Hematopoietic multipotent progenitor cell treated with erythropoietin and hydrocortisone succinate and interleukin-3 and kit ligand, for 15 days (in vitro differentiated cells): Measurements from ENCODE around the gene NARS2.
A peak's percentile ranks its signal among the peaks of the same experiment; 100 is the strongest.

Experiments
- DNase-seq: peaks from one replicate; pipeline ENCODE4 v3.0.0-alpha.2; 2015; ENCODE audit warnings: low spot score

NARS2 gene

DNA sequence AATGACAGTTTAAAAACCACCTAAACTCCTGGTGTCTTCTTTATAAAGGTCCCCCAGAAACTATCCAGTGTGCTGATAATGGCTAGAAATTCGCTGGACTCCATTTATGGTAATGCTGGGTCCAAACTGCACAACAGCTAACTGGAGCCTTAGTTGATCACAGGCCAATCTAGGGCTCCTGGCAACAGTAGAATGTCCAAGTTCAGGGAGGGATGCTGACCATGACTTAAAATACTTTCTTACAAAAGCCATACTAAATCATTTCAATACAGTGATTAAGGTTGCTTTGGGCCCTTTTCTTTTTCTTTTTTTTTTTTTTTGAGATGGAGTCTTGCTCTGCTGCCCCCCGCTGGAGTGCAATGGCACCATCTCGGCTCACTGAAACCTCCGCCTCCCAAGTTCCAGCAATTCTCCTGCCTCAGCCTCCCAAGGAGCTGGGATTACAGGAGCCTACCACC lies 142.6 kb downstream of the NARS2 start:
- no peak for DNase-seq

DNA sequence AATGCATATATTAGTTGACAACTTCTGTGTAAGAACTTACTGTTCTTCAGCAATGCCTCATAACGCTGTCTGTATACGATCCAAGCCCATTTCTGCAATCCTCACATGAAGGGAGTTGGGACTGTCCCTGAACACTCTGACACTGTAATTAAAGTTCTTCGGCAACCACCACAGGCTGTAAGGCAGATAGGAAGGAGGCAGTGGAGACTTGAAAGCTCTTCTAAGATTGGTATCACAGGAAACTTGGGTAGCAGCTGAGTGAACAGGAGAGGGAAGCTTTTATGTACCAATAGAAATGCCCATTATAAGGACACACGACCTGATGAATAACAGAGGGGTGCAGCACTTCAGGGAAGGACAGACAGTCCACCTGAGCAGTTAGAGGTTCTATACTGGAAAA lies 145.0 kb downstream of the NARS2 start:
- no peak for DNase-seq

DNA sequence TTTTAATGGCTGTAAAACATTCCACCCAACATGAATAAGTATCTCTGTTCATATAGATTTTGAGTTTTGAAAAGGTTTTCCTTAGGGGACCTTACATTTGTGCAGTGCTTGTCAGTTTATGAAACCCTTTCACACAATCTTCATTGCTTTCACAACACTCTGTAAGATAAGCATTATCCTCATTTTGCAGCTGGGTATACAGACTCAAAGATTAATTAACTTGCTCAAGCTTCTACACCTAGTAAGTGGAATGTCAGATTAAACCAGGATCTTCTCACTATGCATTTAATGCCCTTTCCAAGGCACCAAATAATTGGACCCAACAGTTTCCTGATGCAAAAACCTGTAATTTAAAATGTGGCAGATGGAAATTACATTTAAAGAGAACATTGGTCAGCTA lies 145.5 kb downstream of the NARS2 start:
- DNase-seq: no peak

DNA sequence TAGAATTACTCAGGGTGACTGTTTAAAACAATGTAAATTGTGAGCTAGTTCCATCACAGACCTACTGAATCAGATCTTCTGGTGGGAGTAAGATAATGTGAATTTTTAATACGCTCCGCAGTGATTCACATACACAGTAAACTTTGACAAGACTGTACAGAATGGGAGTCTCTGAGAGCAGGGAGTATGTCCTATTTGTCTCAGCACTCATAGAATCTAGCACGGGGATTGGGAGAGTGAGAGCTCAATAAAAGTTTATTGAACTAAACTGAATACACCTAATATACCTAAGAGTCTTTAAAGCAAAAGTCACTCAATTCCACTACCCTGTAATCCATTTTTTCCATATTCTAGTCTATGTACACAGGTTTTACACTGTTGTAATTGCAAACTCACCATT lies 145.9 kb downstream of the NARS2 start:
- DNase-seq: no peak

DNA sequence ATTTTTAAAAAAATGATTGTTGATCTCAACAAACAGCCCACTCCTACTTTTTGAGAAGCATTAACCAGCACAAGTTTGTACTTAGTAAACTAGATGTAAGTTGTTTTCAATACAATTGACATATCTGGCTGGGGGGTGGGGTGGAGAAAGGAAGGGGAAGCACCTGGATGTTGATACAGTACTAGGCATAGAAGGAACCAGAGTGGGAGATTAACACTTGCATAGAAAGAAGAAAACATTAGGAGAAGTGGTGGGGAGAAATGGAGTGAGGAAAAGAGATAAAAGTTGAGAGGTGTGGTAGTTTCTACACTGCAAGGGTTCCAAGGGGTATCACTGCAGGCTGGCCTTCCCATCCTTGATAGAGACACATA lies 146.4 kb downstream of the NARS2 start:
- DNase-seq: no peak

GRCh38 chr11:78427615-78428265 lies 146.9 kb downstream of the NARS2 start:
- DNase-seq: no peak

- DNase-seq: no peak
These were observed 147.8 kb downstream of the NARS2 start for GRCh38 chr11:78426845-78427244.

GRCh38 chr11:78425399-78426070 lies 149.1 kb downstream of the NARS2 start:
- DNase-seq: no peak

DNA sequence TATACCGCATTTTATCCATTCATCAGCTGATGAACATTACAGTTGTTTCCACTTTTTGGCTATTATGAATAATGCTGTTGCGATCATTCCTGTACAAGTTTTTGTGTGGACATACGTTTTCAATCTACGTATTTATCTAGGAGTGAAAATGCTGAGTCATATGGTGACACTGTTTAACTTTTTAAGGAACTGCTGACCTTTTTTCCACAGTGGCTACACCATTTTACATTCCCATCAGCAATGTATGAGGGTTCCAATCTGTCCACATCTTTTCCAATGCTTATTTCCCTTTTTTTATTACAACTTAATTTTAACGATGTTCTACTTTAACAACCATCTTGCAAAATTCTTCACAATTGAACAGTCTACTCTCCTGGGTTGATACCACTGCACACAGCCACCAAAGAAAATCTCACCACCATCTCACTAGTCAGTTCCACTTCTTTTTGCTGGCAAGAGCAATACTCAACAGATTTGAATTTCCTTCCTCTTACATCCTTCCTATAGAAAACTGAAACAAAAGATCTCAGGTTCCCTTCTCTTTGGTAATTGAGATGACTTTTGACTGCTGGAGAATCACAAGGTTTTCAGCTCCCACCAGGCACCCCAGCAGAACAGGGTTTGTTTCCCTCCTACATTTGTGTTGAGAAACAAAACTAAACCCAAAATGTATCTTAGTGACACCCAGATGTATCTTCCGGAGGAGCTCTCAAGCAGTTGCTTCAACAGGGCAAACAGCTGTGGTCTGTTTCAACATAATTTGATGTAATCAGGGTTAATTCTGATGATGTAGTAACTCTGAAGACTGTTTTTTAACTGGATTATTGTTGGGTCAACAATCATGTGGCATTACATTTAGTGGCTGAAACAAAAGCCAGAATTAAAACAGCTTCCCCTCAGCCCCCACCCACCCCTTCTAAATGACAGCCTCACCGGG lies 150.1 kb downstream of the NARS2 start:
- no peak for DNase-seq

GRCh38 chr11:78423241-78423640 lies 151.4 kb downstream of the NARS2 start:
- DNase-seq: no peak

GRCh38 chr11:78420796-78421209 lies 153.9 kb downstream of the NARS2 start:
- DNase-seq: no peak

GRCh38 chr11:78420255-78420764 lies 154.4 kb downstream of the NARS2 start:
- DNase-seq: peak; percentile 10

- DNase-seq: no peak
These were observed 155.3 kb downstream of the NARS2 start for GRCh38 chr11:78419327-78419726.

- no peak for DNase-seq
These were observed 156.0 kb downstream of the NARS2 start for GRCh38 chr11:78418584-78419211.

DNA sequence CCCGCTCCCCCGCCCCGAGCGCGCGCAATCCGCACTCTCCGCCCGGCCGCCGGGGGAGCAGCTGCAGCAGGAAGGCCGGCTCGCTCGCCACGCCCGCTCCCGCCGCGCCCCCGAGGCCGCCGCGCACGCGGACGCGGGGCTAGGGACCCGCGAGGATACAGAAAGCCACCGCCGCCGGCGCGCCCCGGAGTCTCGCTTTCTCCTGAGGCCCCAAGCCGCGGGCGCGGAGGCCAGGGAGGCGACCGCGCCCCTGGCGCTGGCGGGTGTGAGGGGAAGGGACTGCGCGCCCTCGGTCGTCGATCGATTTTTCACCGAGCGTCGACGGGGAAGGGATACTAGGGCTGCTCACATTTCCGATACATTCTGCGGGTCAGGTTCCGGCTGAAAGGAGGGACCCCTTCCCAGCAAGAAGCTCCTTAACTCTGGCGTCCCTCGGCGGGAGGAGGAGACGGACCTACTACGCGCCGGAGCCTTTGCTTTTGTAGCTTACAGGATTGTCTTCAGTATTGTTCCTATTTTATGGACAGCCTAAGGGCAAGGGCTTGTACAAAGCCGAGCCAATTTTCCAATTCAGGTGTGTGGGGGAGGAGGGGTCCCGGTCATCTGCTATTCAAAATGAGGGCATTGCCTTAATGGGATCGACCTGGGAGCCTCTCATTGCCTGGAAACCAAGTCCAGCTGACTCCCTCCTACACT lies 156.6 kb downstream of the NARS2 start:
- peak; percentile 39 for DNase-seq

- no peak for DNase-seq
These were observed 157.3 kb downstream of the NARS2 start, which contains the start of gene GAB2 for GRCh38 chr11:78417175-78417887. Gene GAB2 (minus strand): TSS chr11:78417820. CDS start chr11:78417720, 100 bp downstream.

DNA sequence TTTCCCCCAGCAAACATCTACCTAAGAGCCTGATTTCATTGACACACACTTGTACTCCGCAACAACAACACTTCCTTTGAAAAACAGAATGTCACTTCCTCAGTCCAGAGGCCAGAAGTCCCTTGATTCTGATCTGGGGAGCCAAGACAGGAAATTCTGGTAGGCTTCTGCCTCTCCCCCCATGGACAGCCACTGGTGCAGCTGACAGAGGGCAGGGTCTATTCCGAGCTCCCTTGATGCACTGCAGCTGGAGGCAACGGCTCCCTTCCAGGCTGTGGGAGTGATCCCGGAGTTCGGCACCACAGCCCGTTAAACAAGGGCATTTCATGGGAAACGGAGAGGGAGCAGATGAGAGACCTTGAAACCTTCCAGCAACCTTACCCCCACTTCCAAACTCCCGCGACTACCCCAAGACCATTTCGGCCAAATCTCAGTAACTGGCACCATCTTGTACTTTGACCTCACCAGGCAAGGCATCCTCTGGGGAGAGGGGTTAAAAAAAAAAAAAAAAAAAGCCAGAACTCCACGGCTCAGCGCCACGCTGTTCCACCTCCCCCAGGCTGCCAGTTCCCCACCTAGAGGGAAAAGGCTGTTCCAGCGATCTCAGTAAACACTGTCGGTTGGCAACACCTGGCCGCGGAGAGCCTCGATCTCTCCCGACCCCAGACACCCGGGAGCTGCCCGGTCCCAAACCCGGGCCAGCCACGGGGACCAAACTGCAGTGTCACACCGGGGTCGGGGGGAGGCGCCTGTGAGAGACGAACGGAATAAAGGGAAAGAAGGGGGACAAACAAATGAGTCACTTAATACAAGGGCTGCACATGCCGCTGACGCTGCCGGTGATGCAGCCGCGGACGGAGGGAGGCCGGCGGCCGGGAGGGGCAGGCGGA lies 158.1 kb downstream of the NARS2 start:
- DNase-seq: peak; percentile 29

- no peak for DNase-seq
These were observed 159.3 kb downstream of the NARS2 start for GRCh38 chr11:78415338-78415737.

DNA sequence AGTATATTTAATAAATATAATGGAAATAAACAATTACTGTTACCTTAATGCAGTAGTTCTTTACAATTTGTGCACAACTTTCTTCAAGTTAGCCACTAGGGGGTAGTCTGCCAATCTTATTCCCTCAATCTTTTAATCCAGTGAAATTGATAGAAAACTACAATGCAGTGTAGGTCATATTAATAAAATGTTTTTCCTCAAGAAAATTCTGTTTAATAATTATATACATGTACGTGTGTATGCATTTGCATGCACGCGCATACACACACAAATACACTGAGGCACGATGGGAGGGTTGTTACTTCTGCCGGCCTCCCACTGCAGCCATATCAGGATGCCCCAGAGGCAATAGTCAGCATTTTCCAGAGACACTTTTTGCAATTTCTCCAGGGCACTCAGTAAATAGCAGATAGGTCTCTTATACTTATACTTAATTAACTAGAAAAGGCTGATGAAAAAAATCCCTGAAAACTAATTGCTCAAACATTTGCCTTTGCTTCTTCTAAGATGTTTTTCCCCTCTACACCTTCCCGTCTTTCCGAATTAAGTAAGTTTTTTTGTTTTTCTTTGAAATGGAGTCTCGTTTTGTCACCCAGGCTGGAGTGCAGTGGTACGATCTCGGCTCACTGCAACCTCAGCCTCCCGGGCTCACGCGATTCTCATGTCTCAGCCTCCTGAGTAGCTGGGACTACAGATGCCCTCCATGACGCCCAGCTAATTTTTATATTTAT lies 160.2 kb downstream of the NARS2 start:
- peak; percentile 12 for DNase-seq
